Measurements from ENCODE around the gene NEUROD1.

- TF ChIP-seq CTCF (IDR thresholded peaks at IDR 0.05) (no peak), POLR2A (IDR thresholded peaks at IDR 0.05) (no peak)
Observed at GRCh38 chr2:181682026-181682789, 1.9 kb upstream of the NEUROD1 start.
